VCaP (cell line): ENCODE measurements around the gene CACNA1B.
"Not testable (repeated sequence)": the region's sequence is repeated elsewhere in the genome, so short reads cannot be mapped to it uniquely, and the experiment has no call there.

Experiments
- H3K27ac ChIP-seq: fragments of 450-650 bp; 2 replicates; pipeline ENCODE4 v1.5.1; 2017
- TF ChIP-seq, protein P1 (sequence below): fragments of 450-650 bp; conservative IDR thresholded peaks from 2 replicates; pipeline ENCODE4 v1.5.1; 2017; ENCODE audit warnings: mild to moderate bottlenecking, moderate library complexity

Gene CACNA1B

DNA sequence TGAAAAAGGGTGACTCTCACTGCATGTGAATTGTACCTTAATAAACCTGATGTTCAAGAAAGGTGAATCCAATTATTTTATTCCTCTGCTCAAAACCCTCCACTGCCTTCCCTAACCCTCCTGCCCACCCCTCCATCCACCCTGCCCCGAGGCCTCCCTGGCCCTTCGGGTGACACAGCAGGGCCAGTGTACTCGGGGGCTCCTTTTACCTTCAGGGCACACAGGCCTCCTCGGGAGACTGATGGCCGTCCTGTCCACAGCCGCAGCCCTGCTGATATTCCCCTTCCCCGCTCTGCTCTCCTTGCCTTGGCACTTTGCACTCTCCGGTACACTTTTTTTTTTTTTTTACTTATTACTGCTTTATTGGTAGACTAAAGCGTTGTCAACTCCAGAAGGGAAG lies 234.0 kb downstream of the CACNA1B start:
- TF ChIP-seq, protein P1, sequence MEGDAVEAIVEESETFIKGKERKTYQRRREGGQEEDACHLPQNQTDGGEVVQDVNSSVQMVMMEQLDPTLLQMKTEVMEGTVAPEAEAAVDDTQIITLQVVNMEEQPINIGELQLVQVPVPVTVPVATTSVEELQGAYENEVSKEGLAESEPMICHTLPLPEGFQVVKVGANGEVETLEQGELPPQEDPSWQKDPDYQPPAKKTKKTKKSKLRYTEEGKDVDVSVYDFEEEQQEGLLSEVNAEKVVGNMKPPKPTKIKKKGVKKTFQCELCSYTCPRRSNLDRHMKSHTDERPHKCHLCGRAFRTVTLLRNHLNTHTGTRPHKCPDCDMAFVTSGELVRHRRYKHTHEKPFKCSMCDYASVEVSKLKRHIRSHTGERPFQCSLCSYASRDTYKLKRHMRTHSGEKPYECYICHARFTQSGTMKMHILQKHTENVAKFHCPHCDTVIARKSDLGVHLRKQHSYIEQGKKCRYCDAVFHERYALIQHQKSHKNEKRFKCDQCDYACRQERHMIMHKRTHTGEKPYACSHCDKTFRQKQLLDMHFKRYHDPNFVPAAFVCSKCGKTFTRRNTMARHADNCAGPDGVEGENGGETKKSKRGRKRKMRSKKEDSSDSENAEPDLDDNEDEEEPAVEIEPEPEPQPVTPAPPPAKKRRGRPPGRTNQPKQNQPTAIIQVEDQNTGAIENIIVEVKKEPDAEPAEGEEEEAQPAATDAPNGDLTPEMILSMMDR, result no peak
- H3K27ac ChIP-seq, result no peak overlapping the region

DNA sequence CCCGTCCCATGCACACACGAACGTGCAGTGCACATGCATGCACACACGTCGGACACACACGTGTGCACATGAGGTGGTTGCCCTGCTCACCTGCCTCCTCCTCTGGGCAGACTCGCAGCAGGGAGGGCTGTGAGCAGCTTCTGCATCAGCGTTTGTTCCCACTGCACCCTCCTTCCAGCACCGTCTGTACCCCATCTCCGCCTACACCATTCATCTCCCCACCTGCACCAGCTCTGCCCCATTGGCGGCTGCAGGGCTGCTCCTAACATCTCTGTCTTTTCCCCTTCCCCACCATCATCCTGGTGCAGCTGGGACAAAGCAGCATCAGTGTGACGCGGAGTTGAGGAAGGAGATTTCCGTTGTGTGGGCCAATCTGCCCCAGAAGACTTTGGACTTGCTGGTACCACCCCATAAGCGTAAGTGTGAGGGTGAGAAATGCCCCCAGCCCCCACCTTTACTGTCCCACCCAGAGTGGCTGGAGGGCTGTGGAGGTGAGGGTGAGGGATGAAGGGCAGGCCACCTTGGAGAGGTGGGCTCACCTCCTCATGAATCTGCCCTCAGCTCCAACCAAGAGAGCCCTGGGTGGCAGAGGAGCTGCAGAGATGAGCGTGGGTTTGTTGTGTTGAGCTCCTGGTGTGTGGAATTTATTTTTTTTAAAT lies 234.6 kb downstream of the CACNA1B start:
- TF ChIP-seq, protein P1, result no peak
- H3K27ac ChIP-seq, result no peak overlapping the region

DNA sequence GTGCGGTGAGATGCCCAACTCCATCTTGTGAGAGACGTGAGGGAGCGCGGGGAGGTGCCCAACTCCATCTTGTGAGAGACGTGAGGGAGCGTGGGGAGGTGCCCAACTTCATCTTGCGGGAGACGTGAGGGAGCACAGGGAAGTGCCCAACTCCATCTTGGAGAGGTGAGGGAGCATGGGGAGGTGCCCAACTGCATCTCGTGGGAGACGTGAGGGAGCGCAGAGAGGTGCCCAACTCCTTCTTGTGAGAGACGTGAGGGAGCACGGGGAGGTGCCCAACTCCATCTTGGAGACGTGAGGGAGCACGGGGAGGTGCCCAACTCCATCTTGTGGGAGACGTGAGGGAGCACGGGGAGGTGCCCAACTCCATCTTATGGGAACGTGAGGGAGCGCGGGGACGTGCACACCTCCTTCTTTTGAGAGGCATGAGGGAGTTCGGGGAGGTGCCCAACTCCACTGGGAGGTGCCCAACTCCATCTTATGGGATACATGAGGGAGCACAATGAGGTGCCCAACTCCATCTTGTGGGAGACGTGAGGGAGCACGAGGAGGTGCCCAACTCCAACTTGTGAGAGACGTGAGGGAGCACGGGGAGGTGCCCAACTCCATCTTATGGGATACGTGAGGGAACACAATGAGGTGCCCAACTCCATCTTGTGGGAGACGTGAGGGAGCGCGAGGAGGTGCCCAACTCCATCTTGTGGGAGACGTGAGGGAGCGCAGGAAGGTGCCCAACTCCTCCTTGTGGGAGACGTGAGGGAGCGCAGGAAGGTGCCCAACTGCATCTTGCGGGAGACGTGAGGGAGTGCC lies 235.4 kb downstream of the CACNA1B start:
- no peak overlapping the region for H3K27ac ChIP-seq

DNA sequence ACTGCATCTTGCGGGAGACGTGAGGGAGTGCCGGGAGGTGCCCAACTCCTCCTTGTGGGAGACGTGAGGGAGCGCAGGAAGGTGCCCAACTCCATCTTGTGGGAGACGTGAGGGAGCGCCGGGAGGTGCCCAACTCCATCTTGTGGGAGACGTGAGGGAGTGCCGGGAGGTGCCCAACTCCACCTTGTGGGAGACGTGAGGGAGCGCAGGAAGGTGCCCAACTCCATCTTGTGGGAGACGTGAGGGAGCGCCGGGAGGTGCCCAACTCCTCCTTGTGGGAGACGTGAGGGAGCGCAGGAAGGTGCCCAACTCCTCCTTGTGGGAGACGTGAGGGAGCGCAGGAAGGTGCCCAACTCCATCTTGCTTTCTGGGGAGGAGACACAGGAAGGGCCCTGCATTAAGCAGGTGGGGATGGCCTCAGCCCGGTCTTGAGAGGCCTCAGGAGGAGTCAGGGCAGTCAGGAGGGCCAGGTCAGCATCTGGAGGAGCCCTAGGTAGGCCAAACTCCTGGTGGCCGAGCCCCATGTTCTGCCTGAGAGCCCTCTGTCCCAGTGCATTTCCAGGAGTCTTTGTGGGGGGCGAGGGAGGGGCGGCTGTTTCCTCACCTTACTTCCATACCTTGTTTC lies 236.2 kb downstream of the CACNA1B start:
- H3K27ac ChIP-seq, result not testable (repeated sequence)

More for the DNA sequence above, 235.4 kb downstream of the CACNA1B start:
- TF ChIP-seq, protein P1, result no peak

DNA sequence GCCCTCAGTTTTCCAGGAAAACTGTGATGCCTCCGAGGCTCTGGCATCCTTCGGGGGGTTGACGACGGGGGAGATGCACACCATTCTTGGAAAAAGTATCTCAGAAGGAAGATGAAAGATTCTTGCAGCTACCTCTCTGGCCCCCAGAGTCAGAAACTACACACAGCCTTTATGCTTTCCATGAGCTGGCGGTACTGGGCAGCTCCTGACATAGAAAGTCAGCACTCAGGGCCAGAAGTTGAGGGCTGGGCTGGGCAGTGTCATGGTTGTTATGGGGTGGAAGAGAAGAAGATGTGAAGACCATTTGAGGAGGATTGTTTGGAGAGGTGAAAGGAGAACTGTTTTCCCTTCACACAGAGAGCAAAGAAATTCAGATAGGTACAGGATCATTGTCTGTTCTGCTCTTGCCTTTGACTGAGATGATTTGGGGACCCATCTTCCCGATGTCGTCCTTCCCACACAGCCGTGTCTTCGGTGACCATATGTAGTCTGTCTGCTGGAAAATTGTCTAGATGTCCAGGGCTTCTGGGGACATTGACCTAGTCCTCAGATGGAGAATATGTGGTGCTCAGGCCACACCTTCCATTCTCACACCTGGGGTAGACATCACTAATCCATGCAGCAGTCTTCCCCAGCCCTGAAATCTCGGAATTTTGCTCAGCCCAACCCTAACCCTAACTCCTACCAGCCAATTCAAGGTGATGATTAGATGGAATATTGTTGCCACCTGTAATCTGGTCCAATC lies 237.1 kb downstream of the CACNA1B start:
- H3K27ac ChIP-seq, result no peak overlapping the region
- TF ChIP-seq, protein P1, result no peak

DNA sequence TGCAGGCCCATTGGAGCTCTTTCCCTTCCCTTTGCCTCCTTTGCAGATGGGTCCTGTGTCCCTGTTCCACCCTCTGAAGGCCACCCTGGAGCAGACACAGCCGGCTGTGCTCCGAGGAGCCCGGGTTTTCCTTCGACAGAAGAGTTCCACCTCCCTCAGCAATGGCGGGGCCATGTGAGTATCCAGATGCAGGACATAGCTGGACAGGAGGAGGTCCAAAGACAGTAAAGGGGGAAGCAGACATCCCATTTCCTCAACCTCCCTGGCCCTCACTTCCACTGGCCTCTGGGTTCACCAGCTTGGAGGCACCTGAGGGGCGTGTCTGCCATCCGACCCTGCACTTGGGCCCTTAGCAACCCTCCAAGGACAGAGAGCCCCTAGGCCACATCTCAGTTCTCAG lies 237.9 kb downstream of the CACNA1B start:
- no peak overlapping the region for H3K27ac ChIP-seq
- TF ChIP-seq, protein P1, result no peak

DNA sequence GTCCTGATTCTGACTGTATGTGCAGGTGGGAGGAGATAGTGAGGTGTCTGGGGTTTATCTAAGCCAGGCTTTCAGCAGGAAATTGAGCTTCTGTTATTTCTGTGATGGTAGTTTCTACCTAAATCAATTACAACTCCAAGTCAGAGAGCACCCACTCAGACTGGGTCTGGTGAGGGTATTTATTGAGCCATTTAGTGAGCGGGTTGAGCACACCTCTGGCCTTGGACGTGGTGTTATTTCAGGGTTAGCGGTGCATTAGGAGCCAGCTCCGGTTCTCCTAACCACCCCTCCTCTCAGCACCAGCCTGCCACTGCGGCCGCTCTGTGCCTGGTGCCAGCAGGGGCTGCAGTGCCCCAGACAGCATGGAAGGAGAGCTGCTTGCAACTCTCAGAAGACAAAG lies 238.9 kb downstream of the CACNA1B start:
- H3K27ac ChIP-seq, result no peak overlapping the region
- TF ChIP-seq, protein P1, result no peak
